ENCODE data around the gene H2AZ1.

Gene H2AZ1

GRCh38 chr4:99915449-99915848, 34.6 kb downstream of the H2AZ1 start:
- Histone ChIP-seq H3K79me2 (peaks cover 2% of the 10 kb centered on the region), H3K9ac (no peak overlapping the region), H3K9me3 (ENCODE audit: control insufficient read depth, low read length) (no peaks in the 10 kb centered on the region), H3K4me1 (no peaks in the 10 kb centered on the region), H3K4me2 (ENCODE audit: low read length) (no peak overlapping the region), H3K36me3 (ENCODE audit: control insufficient read depth, insufficient read depth, low read length) (no peaks in the 10 kb centered on the region), H2AFZ (no peak overlapping the region), H3K4me3 (ENCODE audit: low read depth, low read length) (no peak overlapping the region), H3K27me3 (ENCODE audit: control insufficient read depth, insufficient read depth, low read length) (no peaks in the 10 kb centered on the region), H3K27ac (no peak overlapping the region)
- no peak for TF ChIP-seq CTCF (IDR thresholded peaks at IDR 0.05)

Measured in parathyroid adenoma (tissue), 2 donors.